Neural cell (in vitro differentiated cells): ENCODE results near the gene PILRA. TPM values are rescaled to one million over a fixed set of nuclear protein-coding genes. Genes with fewer than 3 reads are reported as not detected.

Source experiments
- H2AFZ ChIP-seq: fragments of 200-600, 300-800 bp; sonication (generic), shearing (Covaris generic); 2 replicates; pipeline ENCODE4 v1.6.0; 2014; ENCODE audit warnings: low read depth, mild to moderate bottlenecking, antibody characterized with exemption, low read length, moderate library complexity
- H3F3A ChIP-seq: fragments of 200-600 bp; shearing (Covaris generic); 2 replicates; pipeline ENCODE4 v1.6.1; 2016; ENCODE audit warnings: mild to moderate bottlenecking, moderate library complexity, mixed read lengths, antibody characterized with exemption, low read length; ENCODE audit not compliant: insufficient read depth, poor library complexity, severe bottlenecking
- H3K27ac ChIP-seq: fragments of 200-600, 300-800 bp; sonication (generic), shearing (Covaris generic); 2 replicates; pipeline ENCODE4 v1.5.1; 2014; ENCODE audit warnings: mild to moderate bottlenecking, low read length, moderate library complexity
- H3K27me3 ChIP-seq: fragments of 300-800, 200-600 bp; sonication (generic), shearing (Covaris generic); 2 replicates; pipeline ENCODE4 v1.6.0; 2014; ENCODE audit warnings: mild to moderate bottlenecking, low read depth, low read length, moderate library complexity; ENCODE audit not compliant: insufficient read depth
- H3K36me3 ChIP-seq: fragments of 300-800, 200-600 bp; sonication (generic), shearing (Covaris generic); 2 replicates; pipeline ENCODE4 v1.5.1; 2014; ENCODE audit warnings: mild to moderate bottlenecking, antibody characterized with exemption, low read length, moderate library complexity; ENCODE audit not compliant: insufficient read depth
- H3K4me2 ChIP-seq: fragments of 300-800, 200-600 bp; sonication (generic), shearing (Covaris generic); 2 replicates; pipeline ENCODE4 v1.6.0; 2014; ENCODE audit warnings: mild to moderate bottlenecking, low read length
- H3K4me3 ChIP-seq: fragments of 300-800, 200-600 bp; sonication (generic), shearing (Covaris generic); 2 replicates; pipeline ENCODE4 v1.5.1; 2014; ENCODE audit warnings: mild to moderate bottlenecking, low read length, moderate library complexity
- H3K79me2 ChIP-seq: fragments of 200-600 bp; shearing (Covaris generic); replicated peaks from 2 replicates; pipeline ENCODE4 v1.6.0; 2014; ENCODE audit warnings: mild to moderate bottlenecking, low read length, moderate library complexity; ENCODE audit not compliant: insufficient read depth
- H3K9ac ChIP-seq: fragments of 300-800, 200-600 bp; sonication (generic), shearing (Covaris generic); 2 replicates; pipeline ENCODE4 v1.6.1; 2016; ENCODE audit warnings: mild to moderate bottlenecking, low read length, mixed read lengths
- H3K9me2 ChIP-seq: fragments of 200-600 bp; shearing (Covaris generic); 2 replicates; pipeline ENCODE4 v1.6.1; 2016; ENCODE audit warnings: mild to moderate bottlenecking, low read length, mixed read lengths; ENCODE audit not compliant: insufficient read depth
- H3K9me3 ChIP-seq: fragments of 200-600, 300-800 bp; sonication (generic), shearing (Covaris generic); 2 replicates; pipeline ENCODE4 v1.6.1; 2016; ENCODE audit warnings: mild to moderate bottlenecking, mixed run types, low read length, moderate library complexity, mixed read lengths
- H4K20me1 ChIP-seq: fragments of 200-600 bp; shearing (Covaris generic); 2 replicates; pipeline ENCODE4 v1.6.1; 2016; ENCODE audit warnings: mild to moderate bottlenecking, mixed run types; ENCODE audit not compliant: insufficient read depth
- CTCF ChIP-seq: fragments of 450-650 bp; IDR thresholded peaks from 2 replicates; pipeline ENCODE4 v1.5.1; 2014; ENCODE audit warnings: antibody characterized with exemption, mild to moderate bottlenecking, moderate library complexity; ENCODE audit not compliant: poor library complexity, severe bottlenecking
- EP300 ChIP-seq: fragments of 450-650 bp; conservative IDR thresholded peaks from 2 replicates; pipeline ENCODE4 v1.6.1; 2014; ENCODE audit warnings: antibody characterized with exemption, mild to moderate bottlenecking, moderate library complexity; ENCODE audit not compliant: poor library complexity, severe bottlenecking
- EZH2 ChIP-seq: fragments of 200-600, 300-800 bp; shearing (Covaris generic), sonication (generic); IDR thresholded peaks from 2 replicates; pipeline ENCODE4 v1.6.1; 2014; ENCODE audit warnings: antibody characterized with exemption, low read length, borderline replicate concordance, mild to moderate bottlenecking; ENCODE audit not compliant: insufficient read depth, poor library complexity, severe bottlenecking
- MXI1 ChIP-seq: fragments of 450-650 bp; conservative IDR thresholded peaks from 2 replicates; pipeline ENCODE4 v1.6.1; 2014; ENCODE audit warnings: antibody characterized with exemption, mild to moderate bottlenecking; ENCODE audit not compliant: poor library complexity, severe bottlenecking
- POLR2AphosphoS5 ChIP-seq: IDR thresholded peaks from 2 replicates; pipeline ENCODE4 v1.6.1; 2012
- RAD21 ChIP-seq: fragments of 450-650 bp; conservative IDR thresholded peaks from 2 replicates; pipeline ENCODE4 v1.6.1; 2014; ENCODE audit warnings: antibody characterized with exemption, mild to moderate bottlenecking, moderate library complexity
- REST ChIP-seq: IDR thresholded peaks from 2 replicates; pipeline ENCODE4 v1.6.1; 2012; ENCODE audit warnings: borderline replicate concordance
- SMC3 ChIP-seq: fragments of 450-650 bp; conservative IDR thresholded peaks from 2 replicates; pipeline ENCODE4 v1.6.1; 2014; ENCODE audit warnings: antibody characterized with exemption, mild to moderate bottlenecking, moderate library complexity; ENCODE audit not compliant: poor library complexity
- TAF1 ChIP-seq: IDR thresholded peaks from 2 replicates; pipeline ENCODE4 v1.6.1; 2012; ENCODE audit warnings: low read depth
- polyA plus RNA-seq: library from polyadenylated mRNA; depleted of rRNA; stranded (reverse); fragments of >200 nt; gene quantifications from 2 replicates; pipeline ENCODE4 v1.2.3, GENCODE V29; 2014

Gene PILRA
- polyA plus RNA-seq, 1 donor from 2014 or later = 23.7 TPM

DNA sequence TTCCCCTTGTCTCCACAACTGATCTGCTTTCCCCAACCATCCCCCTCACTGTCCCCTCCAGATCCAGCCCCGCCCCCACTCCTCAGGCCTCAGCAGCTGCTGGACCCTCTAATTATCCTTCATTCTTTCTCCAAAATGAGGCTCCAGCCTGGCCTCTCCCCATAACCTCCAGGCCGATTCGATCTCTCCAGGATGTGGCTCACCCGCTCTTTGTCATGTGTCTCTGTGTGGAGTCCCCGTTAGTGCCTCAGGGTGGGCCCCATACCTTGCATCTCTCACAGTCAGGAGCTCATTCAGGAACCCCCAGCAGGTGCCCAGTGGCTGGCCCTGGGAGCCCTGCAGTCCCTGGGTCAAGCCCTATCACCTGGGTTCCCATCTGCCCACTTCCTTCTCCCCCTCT is 1.3 kb downstream of the PILRA start:
- H4K20me1 ChIP-seq = no peaks in the 10 kb centered on the region
- H3K9me3 ChIP-seq = no peaks in the 10 kb centered on the region
- H3F3A ChIP-seq = no peaks in the 10 kb centered on the region
- no peak overlapping the region for H3K9ac ChIP-seq
- H3K9me2 ChIP-seq = no peaks in the 10 kb centered on the region
- no peak overlapping the region for H3K27ac ChIP-seq
- no peak for TF ChIP-seq EP300
- TF ChIP-seq SMC3 = no peak
- TF ChIP-seq CTCF = no peak
- no peak for TF ChIP-seq REST
- no peak for TF ChIP-seq RAD21
- no peak for TF ChIP-seq EZH2
- H3K4me2 ChIP-seq = no peak overlapping the region
- H3K27me3 ChIP-seq = no peaks in the 10 kb centered on the region
- no peaks in the 10 kb centered on the region for H3K36me3 ChIP-seq
- no peak overlapping the region for H3K4me3 ChIP-seq
- no peaks in the 10 kb centered on the region for H3K79me2 ChIP-seq
- no peak overlapping the region for H2AFZ ChIP-seq

DNA sequence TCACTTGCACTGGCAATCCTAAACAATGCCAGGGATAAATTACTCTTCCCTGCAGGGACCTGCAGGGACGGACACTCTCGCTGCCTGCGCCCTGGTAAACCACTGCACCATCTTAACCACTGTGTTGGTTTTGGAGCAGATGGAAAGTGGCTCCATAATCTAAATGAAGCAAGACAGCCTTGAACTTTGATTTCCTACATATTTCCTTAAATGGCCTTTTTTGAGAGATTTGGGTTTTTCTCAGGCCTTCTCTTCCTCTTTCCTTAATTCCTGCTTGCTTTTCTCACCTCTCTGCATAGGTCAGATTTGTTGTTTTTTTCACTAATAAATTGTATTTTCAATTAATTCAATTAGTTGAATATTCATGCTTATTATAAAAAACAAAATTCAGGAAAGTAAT is 2.8 kb downstream of the PILRA start:
- Histone ChIP-seq H3K9me3 (no peaks in the 10 kb centered on the region), H3K4me2 (no peak overlapping the region), H3K4me3 (no peak overlapping the region), H3K27me3 (no peaks in the 10 kb centered on the region), H3K9me2 (no peaks in the 10 kb centered on the region), H3F3A (no peaks in the 10 kb centered on the region), H4K20me1 (no peaks in the 10 kb centered on the region), H3K79me2 (no peaks in the 10 kb centered on the region), H3K36me3 (no peaks in the 10 kb centered on the region), H2AFZ (no peak overlapping the region), H3K9ac (no peak overlapping the region), H3K27ac (no peak overlapping the region)
- no peak for TF ChIP-seq SMC3
- TF ChIP-seq CTCF = no peak
- TF ChIP-seq TAF1 = no peak
- TF ChIP-seq MXI1 = no peak
- TF ChIP-seq EZH2 = no peak
- TF ChIP-seq EP300 = no peak
- TF ChIP-seq POLR2AphosphoS5 = no peak
- TF ChIP-seq RAD21 = no peak
- TF ChIP-seq REST = no peak
